GM23338 (cell line): ENCODE results near the gene ID3. TPM values are rescaled to one million over a fixed set of nuclear protein-coding genes. Genes with fewer than 3 reads are reported as not detected.

Experiments
- ATAC-seq: fragments of 200-7000 bp; cut with Tn5 transposase; 3 replicates; pipeline ENCODE4 v1.9.1; 2020
- DNase-seq: peaks from one replicate; pipeline ENCODE4 v3.0.0-alpha.2; 2015; ENCODE audit warnings: low spot score
- H2AFZ ChIP-seq: fragments of 200-600 bp; sonication (generic); 2 replicates; pipeline ENCODE4 v1.8.0; 2016; ENCODE audit warnings: antibody characterized with exemption, mild to moderate bottlenecking, moderate library complexity
- H3F3A ChIP-seq: fragments of 200-600 bp; sonication (generic); replicated peaks from 2 replicates; pipeline ENCODE4 v1.8.0; 2017; ENCODE audit warnings: antibody characterized with exemption, mixed run types, low read depth
- H3K27ac ChIP-seq: fragments of 200-600 bp; sonication (generic); 2 replicates; pipeline ENCODE4 v1.6.1; 2016; ENCODE audit warnings: low read depth
- H3K27me3 ChIP-seq: fragments of 200-600 bp; sonication (generic); 2 replicates; pipeline ENCODE4 v1.8.0; 2016; ENCODE audit warnings: mild to moderate bottlenecking, mixed run types, moderate library complexity; ENCODE audit not compliant: insufficient read depth
- H3K36me3 ChIP-seq: fragments of 200-600 bp; sonication (generic); 2 replicates; pipeline ENCODE4 v1.8.0; 2016; ENCODE audit warnings: mild to moderate bottlenecking; ENCODE audit not compliant: insufficient read depth
- H3K4me1 ChIP-seq: fragments of 200-600 bp; sonication (generic); 2 replicates; pipeline ENCODE4 v1.8.0; 2016; ENCODE audit warnings: mild to moderate bottlenecking, moderate library complexity; ENCODE audit not compliant: insufficient read depth
- H3K4me2 ChIP-seq: fragments of 200-600 bp; sonication (generic); 2 replicates; pipeline ENCODE4 v1.7.1; 2017; ENCODE audit warnings: mixed run types
- H3K4me3 ChIP-seq: fragments of 200-600 bp; sonication (generic); 2 replicates; pipeline ENCODE4 v1.6.1; 2016; ENCODE audit warnings: mixed run types
- H3K79me2 ChIP-seq: fragments of 200-600 bp; sonication (generic); replicated peaks from 2 replicates; pipeline ENCODE4 v1.8.0; 2017; ENCODE audit warnings: mild to moderate bottlenecking; ENCODE audit not compliant: insufficient read depth
- H3K9me2 ChIP-seq: fragments of 200-600 bp; sonication (generic); 2 replicates; pipeline ENCODE4 v1.8.0; 2017; ENCODE audit not compliant: insufficient read depth
- H4K20me1 ChIP-seq: fragments of 200-600 bp; sonication (generic); replicated peaks from 2 replicates; pipeline ENCODE4 v1.8.0; 2017; ENCODE audit warnings: mild to moderate bottlenecking; ENCODE audit not compliant: insufficient read depth
- H3K27ac Mint-ChIP-seq: 2 replicates; pipeline ENCODE4 v1.8.0; 2020; ENCODE audit warnings: inconsistent platforms, mild to moderate bottlenecking, moderate library complexity, mixed read lengths
- H3K27me3 Mint-ChIP-seq: 3 replicates; pipeline ENCODE4 v1.8.0; 2022; ENCODE audit warnings: low read depth, mild to moderate bottlenecking, moderate library complexity, mixed read lengths, inconsistent platforms; ENCODE audit not compliant: insufficient read depth, poor library complexity
- H3K36me3 Mint-ChIP-seq: 3 replicates; pipeline ENCODE4 v1.8.0; 2021; ENCODE audit warnings: low read depth, mild to moderate bottlenecking, inconsistent platforms, moderate library complexity, mixed read lengths
- H3K4me1 Mint-ChIP-seq: 3 replicates; pipeline ENCODE4 v1.8.0; 2020; ENCODE audit warnings: mild to moderate bottlenecking, inconsistent platforms, mixed read lengths
- H3K4me3 Mint-ChIP-seq: 3 replicates; pipeline ENCODE4 v1.8.0; 2021; ENCODE audit warnings: moderate library complexity, mild to moderate bottlenecking, inconsistent platforms, mixed read lengths
- H3K9me3 Mint-ChIP-seq: 3 replicates; pipeline ENCODE4 v1.8.0; 2020; ENCODE audit warnings: moderate library complexity, mild to moderate bottlenecking, inconsistent platforms, mixed read lengths
- CREB1 ChIP-seq: fragments of 250-450 bp; sonication (Bioruptor Pico); IDR thresholded peaks from 2 replicates; pipeline ENCODE4 v1.5.0; 2020; ENCODE audit warnings: low read depth, mild to moderate bottlenecking, moderate library complexity
- EZH2 ChIP-seq: fragments of 200-600 bp; sonication (generic); IDR thresholded peaks from one replicate; pipeline ENCODE4 v1.8.0; 2017; ENCODE audit warnings: antibody characterized with exemption, mild to moderate bottlenecking, low read depth; ENCODE audit not compliant: unreplicated experiment
- EZH2phosphoT487 ChIP-seq: fragments of 200-600 bp; sonication (generic); IDR thresholded peaks from one replicate; pipeline ENCODE4 v1.8.1; 2018; ENCODE audit warnings: antibody characterized with exemption; ENCODE audit not compliant: unreplicated experiment
- JUNB ChIP-seq: IDR thresholded peaks from one replicate; pipeline ENCODE4 v1.6.1; 2016; ENCODE audit warnings: antibody characterized with exemption; ENCODE audit not compliant: unreplicated experiment
- NANOG ChIP-seq: IDR thresholded peaks from 2 replicates; pipeline ENCODE4 v1.6.1; 2016; ENCODE audit warnings: antibody characterized with exemption, borderline replicate concordance
- POLR2AphosphoS5 ChIP-seq: IDR thresholded peaks from 2 replicates; pipeline ENCODE4 v1.6.1; 2016; ENCODE audit warnings: antibody characterized with exemption, low read depth
- STAT1 ChIP-seq: IDR thresholded peaks from one replicate; pipeline ENCODE4 v1.6.1; 2016; ENCODE audit warnings: antibody characterized with exemption; ENCODE audit not compliant: unreplicated experiment
- long read RNA-seq: library from polyadenylated mRNA; unstranded; transcript quantifications from one replicate; pipeline ENCODE4 v2.0.0, GENCODE V29; 2020; ENCODE audit not compliant: unreplicated experiment
- polyA plus RNA-seq: library from polyadenylated mRNA; unstranded; fragments of >200 nt; fragmentation: Nextera tagmentation; extraction: Ambion mirVana; gene quantifications from 2 replicates; pipeline ENCODE4 v1.2.1, GENCODE V29; 2016
- total RNA-seq: library from RNA; depleted of rRNA; stranded (reverse); fragments of >200 nt; shearing (Covaris generic); gene quantifications from 2 replicates; pipeline ENCODE4 v1.2.3, GENCODE V29; 2014; rRNA removed
- TF ChIP-seq, protein P1 (sequence below): IDR thresholded peaks from one replicate; pipeline ENCODE4 v1.6.1; 2018; ENCODE audit warnings: antibody characterized with exemption; ENCODE audit not compliant: unreplicated experiment
- TF ChIP-seq, protein P2 (sequence below): IDR thresholded peaks from 2 replicates; pipeline ENCODE4 v1.6.1; 2016; ENCODE audit warnings: antibody characterized with exemption

The ID3 gene, protein sequence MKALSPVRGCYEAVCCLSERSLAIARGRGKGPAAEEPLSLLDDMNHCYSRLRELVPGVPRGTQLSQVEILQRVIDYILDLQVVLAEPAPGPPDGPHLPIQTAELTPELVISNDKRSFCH
- total RNA-seq (153 and 164 TPM in 2 replicates), polyA plus RNA-seq (330 and 345 TPM in 2 replicates)
- long read RNA-seq, transcript ID3-201 (3 exons, 1,251 nt), result major isoform, 884 of 907 reads
- long read RNA-seq, partial matches to known transcripts, result 0 of 907 reads
- long read RNA-seq, other reads (novel, unspliced or antisense), result 18 of 907 reads

DNA sequence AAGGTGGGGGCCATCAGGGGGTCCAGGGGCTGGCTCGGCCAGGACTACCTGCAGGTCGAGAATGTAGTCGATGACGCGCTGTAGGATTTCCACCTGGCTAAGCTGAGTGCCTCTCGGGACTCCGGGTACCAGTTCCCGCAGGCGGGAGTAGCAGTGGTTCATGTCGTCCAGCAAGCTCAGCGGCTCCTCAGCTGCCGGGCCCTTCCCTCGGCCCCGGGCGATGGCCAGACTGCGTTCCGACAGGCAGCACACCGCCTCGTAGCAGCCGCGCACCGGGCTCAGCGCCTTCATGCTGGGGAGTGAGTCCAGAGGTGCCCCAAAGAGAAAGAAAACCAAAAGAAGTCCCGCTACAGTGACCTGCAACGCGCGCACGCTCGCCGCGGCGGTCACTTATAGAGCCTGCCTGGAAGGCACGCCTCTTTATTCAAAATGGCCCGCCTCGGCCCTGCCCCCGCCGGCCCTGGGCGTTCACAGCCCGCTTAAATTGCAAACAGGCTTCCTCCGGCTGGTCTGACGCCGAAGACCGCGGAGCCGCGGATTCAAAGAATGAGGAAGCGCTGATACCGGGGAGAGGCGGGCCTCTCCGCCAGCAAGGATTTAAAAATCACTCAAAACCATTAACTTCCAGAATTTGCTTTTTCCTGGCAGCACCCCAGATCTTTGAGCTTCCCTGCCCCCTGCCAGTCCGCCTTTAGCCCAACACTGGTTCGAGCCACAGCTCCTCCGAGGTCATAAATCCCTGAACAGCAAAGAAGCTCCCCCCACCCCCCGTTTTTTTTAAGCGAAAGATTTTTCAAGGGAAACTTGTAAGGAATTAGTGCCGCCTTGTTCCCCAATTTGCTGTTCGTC, at the start of gene ID3:
ID3 (minus strand) TSS at position 366 of the 849 bp plus-strand sequence; CDS start at position 291, 75 bp downstream.
- peaks cover 5% of the 10 kb centered on the region for H4K20me1 ChIP-seq
- peak within 1 kb of the TSS; percentile 95 for H3K27ac Mint-ChIP-seq
- H3K9me2 ChIP-seq, result no peaks in the 10 kb centered on the region
- H3K4me3 Mint-ChIP-seq, result peak within 1 kb of the TSS; percentile 86
- peak within 1 kb of the TSS; percentile 98 for H3K27ac ChIP-seq
- peaks cover 19% of the 10 kb centered on the region for H3K79me2 ChIP-seq
- no peaks in the 10 kb centered on the region; the same call in 2 of the 3 replicates for H3K9me3 Mint-ChIP-seq
- peaks cover 4% of the 10 kb centered on the region; the same call in 1 of the 2 replicates for H3K36me3 ChIP-seq
- no peak within 1 kb of the TSS for H2AFZ ChIP-seq
- H3K36me3 Mint-ChIP-seq, result peaks cover 25% of the 10 kb centered on the region
- TF ChIP-seq, protein P1, sequence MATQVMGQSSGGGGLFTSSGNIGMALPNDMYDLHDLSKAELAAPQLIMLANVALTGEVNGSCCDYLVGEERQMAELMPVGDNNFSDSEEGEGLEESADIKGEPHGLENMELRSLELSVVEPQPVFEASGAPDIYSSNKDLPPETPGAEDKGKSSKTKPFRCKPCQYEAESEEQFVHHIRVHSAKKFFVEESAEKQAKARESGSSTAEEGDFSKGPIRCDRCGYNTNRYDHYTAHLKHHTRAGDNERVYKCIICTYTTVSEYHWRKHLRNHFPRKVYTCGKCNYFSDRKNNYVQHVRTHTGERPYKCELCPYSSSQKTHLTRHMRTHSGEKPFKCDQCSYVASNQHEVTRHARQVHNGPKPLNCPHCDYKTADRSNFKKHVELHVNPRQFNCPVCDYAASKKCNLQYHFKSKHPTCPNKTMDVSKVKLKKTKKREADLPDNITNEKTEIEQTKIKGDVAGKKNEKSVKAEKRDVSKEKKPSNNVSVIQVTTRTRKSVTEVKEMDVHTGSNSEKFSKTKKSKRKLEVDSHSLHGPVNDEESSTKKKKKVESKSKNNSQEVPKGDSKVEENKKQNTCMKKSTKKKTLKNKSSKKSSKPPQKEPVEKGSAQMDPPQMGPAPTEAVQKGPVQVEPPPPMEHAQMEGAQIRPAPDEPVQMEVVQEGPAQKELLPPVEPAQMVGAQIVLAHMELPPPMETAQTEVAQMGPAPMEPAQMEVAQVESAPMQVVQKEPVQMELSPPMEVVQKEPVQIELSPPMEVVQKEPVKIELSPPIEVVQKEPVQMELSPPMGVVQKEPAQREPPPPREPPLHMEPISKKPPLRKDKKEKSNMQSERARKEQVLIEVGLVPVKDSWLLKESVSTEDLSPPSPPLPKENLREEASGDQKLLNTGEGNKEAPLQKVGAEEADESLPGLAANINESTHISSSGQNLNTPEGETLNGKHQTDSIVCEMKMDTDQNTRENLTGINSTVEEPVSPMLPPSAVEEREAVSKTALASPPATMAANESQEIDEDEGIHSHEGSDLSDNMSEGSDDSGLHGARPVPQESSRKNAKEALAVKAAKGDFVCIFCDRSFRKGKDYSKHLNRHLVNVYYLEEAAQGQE, result no peak
- peak; percentile 95 for TF ChIP-seq POLR2AphosphoS5
- peak within 1 kb of the TSS; percentile 93 for H3K4me2 ChIP-seq
- peaks cover 22% of the 10 kb centered on the region for H3F3A ChIP-seq
- DNase-seq, result peak; percentile 97
- H3K27me3 Mint-ChIP-seq, result peaks cover 23% of the 10 kb centered on the region
- H3K4me1 ChIP-seq, result peaks cover 50% of the 10 kb centered on the region
- peak within 1 kb of the TSS; percentile 87 for H3K4me3 ChIP-seq
- ATAC-seq, result peak; percentile 35
- peaks cover 67% of the 10 kb centered on the region for H3K4me1 Mint-ChIP-seq
- H3K27me3 ChIP-seq, result peaks cover 38% of the 10 kb centered on the region

DNA sequence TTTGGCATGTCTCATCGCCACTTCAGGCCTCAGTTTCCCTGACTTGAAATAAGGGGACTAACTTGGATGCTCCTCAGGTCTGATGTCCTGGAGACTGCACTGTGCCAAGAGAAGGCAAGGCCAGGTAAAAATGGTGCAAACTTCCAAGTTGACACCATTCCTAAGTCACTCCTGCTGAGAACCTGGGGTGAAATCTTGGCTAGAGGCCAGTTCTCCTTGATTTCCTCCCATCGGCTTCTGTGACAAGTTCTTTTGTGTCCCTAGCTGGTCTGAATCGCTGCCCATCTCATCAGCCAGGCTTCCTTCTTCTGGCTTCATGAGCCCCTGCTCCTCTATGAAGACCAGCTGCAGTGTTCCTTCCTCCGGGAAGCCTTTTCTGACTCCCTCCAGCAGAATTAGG, 48.6 kb upstream of the ID3 start:
- Histone ChIP-seq H3K4me2 (no peak overlapping the region), H3K27ac (no peak overlapping the region), H3F3A (no peaks in the 10 kb centered on the region), H3K27me3 (no peaks in the 10 kb centered on the region), H3K4me1 (peaks cover 16% of the 10 kb centered on the region), H3K4me3 (no peak overlapping the region), H3K79me2 (no peaks in the 10 kb centered on the region), H3K9me2 (no peaks in the 10 kb centered on the region), H3K36me3 (no peaks in the 10 kb centered on the region), H2AFZ (no peak overlapping the region), H4K20me1 (no peaks in the 10 kb centered on the region)
- no peaks in the 10 kb centered on the region for H3K36me3 Mint-ChIP-seq
- peaks cover 5% of the 10 kb centered on the region for H3K27me3 Mint-ChIP-seq
- ATAC-seq, result no peak
- no peak for DNase-seq
- H3K27ac Mint-ChIP-seq, result no peak overlapping the region
- H3K9me3 Mint-ChIP-seq, result no peaks in the 10 kb centered on the region; the same call in 2 of the 3 replicates
- no peak overlapping the region for H3K4me3 Mint-ChIP-seq
- H3K4me1 Mint-ChIP-seq, result peaks cover 39% of the 10 kb centered on the region
- no peak for TF ChIP-seq EZH2
- no peak for TF ChIP-seq NANOG
- TF ChIP-seq STAT1, result no peak
- TF ChIP-seq, protein P1, result no peak
- TF ChIP-seq CREB1, result no peak
- TF ChIP-seq JUNB, result no peak
- TF ChIP-seq, protein P2, sequence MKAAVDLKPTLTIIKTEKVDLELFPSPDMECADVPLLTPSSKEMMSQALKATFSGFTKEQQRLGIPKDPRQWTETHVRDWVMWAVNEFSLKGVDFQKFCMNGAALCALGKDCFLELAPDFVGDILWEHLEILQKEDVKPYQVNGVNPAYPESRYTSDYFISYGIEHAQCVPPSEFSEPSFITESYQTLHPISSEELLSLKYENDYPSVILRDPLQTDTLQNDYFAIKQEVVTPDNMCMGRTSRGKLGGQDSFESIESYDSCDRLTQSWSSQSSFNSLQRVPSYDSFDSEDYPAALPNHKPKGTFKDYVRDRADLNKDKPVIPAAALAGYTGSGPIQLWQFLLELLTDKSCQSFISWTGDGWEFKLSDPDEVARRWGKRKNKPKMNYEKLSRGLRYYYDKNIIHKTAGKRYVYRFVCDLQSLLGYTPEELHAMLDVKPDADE, result no peak
- TF ChIP-seq EZH2phosphoT487, result no peak
